SK-N-SH (cell line): ENCODE results near the gene BPIFB1.

ENCODE experiments used
- CTCF ChIP-seq: fragments of 200-600 bp; sonication (generic); IDR thresholded peaks from 2 replicates; pipeline ENCODE4 v1.6.1; 2017; ENCODE audit warnings: antibody characterized with exemption, mild to moderate bottlenecking, moderate library complexity
- FOXM1 ChIP-seq: IDR thresholded peaks from 2 replicates; pipeline ENCODE4 v1.4.0; 2012; ENCODE audit warnings: low read depth, mild to moderate bottlenecking
- GABPA ChIP-seq: IDR thresholded peaks from 2 replicates; pipeline ENCODE4 v1.4.0; 2012; ENCODE audit warnings: low read depth, mild to moderate bottlenecking
- NFIC ChIP-seq: IDR thresholded peaks from 2 replicates; pipeline ENCODE4 v1.4.0; 2012; ENCODE audit warnings: borderline replicate concordance
- POLR2AphosphoS5 ChIP-seq: IDR thresholded peaks from 2 replicates; pipeline ENCODE4 v1.6.1; 2012; ENCODE audit warnings: low read depth, low read length
- RCOR1 ChIP-seq: fragments of 150-350 bp; IDR thresholded peaks from 2 replicates; pipeline ENCODE4 v1.6.1; 2017; ENCODE audit warnings: antibody characterized with exemption, low read length
- REST ChIP-seq: IDR thresholded peaks from 2 replicates; pipeline ENCODE4 v1.6.1; 2012; ENCODE audit warnings: mild to moderate bottlenecking, low read depth, low read length, moderate library complexity
- RXRA ChIP-seq: IDR thresholded peaks from 2 replicates; pipeline ENCODE4 v1.4.0; 2012; ENCODE audit warnings: low read depth, mild to moderate bottlenecking, borderline replicate concordance
- TAF1 ChIP-seq: IDR thresholded peaks from 2 replicates; pipeline ENCODE4 v1.6.1; 2012; ENCODE audit warnings: low read depth, mild to moderate bottlenecking, low read length, moderate library complexity, borderline replicate concordance

GRCh38 chr20:33278700-33279099, 4.3 kb upstream of the BPIFB1 start:
- TF ChIP-seq CTCF (no peak), FOXM1 (no peak), REST (no peak), RXRA (no peak), TAF1 (no peak), NFIC (no peak), RCOR1 (no peak), POLR2AphosphoS5 (no peak), GABPA (no peak)
